ENCODE measurements around the gene C16orf87. TPM values are rescaled to one million over a fixed set of nuclear protein-coding genes. Genes with fewer than 3 reads are reported as not detected.
A peak's percentile ranks its signal among the peaks of the same experiment; 100 is the strongest.

C16orf87 gene
- total RNA-seq, 1 donor from 2014 or later, result 9.3 TPM

DNA sequence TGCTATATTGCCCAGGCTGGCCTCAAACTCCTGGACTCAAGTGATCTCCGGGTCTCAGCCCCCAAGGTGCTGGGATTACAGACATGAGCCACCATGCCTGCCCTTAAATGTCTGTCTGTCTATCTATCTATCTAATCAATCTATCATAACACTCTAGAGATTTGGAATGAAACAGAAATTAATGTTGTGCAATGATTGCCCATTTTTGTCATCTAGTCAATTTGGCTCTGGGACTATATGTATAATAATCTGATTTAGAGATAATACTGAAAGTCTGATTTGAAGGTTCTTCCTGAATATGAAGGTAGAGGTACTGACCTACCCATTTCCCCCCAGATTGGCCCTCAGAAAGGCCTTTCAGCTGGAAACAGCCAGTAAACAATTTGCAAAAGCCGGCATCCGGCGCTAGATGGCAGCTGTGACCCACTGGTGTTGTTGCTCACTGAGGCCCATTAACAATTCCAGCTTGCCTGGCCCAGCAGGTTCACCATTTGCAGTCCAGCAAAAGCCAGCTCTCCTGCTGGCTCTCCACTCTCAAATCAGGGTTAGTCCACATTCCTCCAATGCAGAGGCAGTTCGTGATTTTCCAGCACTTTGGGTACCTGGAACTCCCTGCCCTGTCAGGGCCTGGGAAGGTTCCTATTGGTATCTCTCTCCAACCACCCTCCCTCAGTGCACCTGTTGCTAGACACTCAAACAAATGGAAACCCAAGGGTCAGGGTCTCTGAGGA is 22.9 kb upstream of the C16orf87 start:
- TF ChIP-seq CTCF (conservative IDR thresholded peaks at IDR 0.05; ENCODE audit: low read depth, low read length), result peak; percentile 94
- DNase-seq (ENCODE audit: low read depth), result no peak
- no peak overlapping the region for H3K4me3 ChIP-seq (ENCODE audit: low read depth, low read length)

DNA sequence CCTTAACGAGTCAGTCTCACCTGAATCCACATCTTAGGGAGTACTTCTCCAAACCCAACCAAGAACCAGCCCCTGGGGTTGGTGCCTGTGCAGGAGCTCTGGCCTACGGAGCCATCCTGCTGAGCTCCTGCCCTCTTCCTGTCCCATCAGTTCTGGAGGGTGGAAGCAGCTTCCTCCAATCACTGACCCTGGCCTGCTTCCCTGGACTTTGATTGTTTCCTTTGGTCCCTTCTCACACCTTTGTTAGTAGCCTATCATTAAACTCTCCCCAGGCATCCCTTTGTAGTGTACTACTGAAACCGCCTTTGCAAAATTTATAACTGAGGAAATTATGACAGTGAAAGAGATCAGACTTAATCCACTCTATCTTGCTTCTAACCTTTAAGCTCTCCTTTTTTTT is 21.1 kb upstream of the C16orf87 start:
- DNase-seq (ENCODE audit: low read depth), result no peak
- no peak for TF ChIP-seq CTCF (conservative IDR thresholded peaks at IDR 0.05; ENCODE audit: low read depth, low read length)

DNA sequence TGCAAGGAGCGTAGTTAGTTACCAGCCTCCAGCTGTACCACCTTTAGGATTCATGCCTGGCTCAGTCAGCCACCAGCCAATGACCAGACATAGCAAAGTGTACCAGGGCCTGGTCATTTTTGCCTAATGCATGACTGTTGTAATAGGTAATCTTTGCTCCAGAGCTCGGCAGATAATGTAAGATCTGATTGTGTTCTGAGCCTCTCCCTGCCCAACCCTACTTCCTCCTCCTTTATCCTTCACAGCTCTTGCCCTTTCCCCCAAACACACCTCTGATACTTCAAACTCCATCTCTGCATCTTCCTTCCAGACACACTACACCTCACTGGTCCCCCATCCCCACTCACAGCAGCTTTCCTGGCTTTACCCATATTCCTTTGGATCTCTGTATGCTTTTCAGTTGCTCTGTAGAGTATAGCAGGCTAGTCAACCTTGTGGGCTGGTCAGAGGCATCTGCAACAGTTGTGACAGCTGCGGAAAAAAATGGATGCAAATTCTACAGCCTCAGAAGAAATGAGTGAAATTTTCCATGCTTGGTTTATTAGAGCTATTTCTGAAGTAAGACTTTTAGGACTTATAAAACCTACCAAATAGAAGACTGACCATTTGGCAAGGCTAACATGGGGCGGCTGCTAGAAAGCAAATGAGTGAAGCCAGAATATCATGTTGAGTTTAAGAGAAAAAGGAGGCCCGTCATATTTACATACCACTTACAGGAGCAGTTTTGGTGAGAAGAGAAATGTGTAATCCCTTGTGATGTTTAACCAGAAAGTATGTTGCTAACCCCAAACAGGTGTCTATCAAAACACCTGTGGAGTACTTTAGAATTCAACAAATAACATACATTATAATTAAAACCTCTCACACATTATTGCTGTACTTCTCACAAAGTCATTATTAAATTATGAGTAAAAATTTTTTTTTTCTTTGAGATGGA is 19.9 kb upstream of the C16orf87 start:
- DNase-seq (ENCODE audit: low read depth), result no peak
- no peak for TF ChIP-seq CTCF (conservative IDR thresholded peaks at IDR 0.05; ENCODE audit: low read depth, low read length)
- H3K4me3 ChIP-seq (ENCODE audit: low read depth, low read length), result no peak overlapping the region

More for the DNA sequence above, 21.1 kb upstream of the C16orf87 start:
- H3K4me3 ChIP-seq (ENCODE audit: low read depth, low read length), result no peak overlapping the region

DNA sequence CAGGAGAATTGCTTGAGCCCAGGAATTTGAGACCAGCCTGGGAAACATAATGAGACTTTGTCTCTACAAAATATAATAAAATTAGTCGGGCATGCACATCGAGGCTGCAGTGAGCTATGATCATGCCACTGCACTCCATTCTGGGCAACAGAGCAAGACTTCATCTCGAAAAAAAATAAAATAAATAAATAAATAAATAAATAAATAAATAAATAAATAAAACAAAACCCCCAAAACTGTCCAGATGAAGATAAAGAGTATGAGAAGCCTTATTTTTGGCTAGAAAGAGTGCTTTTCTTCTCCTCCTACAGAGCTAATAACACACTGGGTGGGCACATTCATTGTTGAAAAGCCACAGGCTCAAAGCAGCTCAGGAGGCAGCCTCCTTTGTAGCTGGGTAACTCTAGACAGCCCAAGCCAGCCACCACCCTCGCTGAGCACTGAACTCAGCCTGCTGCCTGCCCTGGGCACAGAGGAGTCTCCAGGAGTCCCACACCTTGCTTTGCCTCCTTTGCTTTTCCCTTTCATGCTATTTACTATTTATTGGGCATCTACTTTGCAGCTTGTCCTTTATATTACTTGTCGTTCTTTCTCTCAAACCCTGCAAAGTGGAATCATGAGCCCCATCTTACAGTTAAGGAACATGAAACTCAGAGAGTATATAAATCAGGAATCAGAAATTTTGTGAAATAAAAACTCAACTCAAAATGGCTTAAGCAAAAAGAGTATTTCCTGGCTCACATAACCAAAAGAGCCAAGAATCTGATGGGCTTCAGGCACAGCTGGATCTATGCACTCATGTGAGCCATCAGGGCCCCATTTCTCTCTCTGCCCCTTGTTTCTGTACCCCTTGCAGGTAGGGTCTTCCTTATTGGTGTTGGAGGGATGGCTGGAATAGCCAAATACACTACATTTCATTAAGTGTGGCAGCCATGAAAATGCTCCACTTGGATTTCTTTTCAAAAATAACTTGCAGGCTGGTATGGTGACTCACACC is 18.1 kb upstream of the C16orf87 start:
- H3K4me3 ChIP-seq (ENCODE audit: low read depth, low read length), result no peak overlapping the region
- no peak for DNase-seq (ENCODE audit: low read depth)
- TF ChIP-seq CTCF (conservative IDR thresholded peaks at IDR 0.05; ENCODE audit: low read depth, low read length), result no peak

DNA sequence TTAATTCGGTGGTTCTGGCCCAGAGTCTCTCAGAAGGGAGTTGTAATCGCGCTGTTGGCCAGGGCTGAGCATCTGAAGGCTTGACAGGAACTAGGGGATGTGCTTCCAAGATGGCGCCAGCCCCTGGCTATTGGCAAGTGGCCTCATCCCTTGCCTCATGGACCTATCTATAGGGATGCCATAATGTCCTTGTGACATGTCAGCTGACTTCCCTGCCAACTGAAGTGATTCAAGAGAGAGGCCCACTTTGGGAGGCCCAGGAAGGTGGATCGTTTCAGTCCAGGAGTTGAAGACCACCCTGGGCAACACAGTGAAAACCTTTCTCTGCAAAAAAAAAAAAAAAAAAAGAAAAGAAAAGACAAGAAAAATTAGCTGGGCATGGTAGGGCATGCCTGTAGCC is 15.0 kb upstream of the C16orf87 start:
- no peak for TF ChIP-seq CTCF (conservative IDR thresholded peaks at IDR 0.05; ENCODE audit: low read depth, low read length)
- no peak for DNase-seq (ENCODE audit: low read depth)
- no peak overlapping the region for H3K4me3 ChIP-seq (ENCODE audit: low read depth, low read length)

DNA sequence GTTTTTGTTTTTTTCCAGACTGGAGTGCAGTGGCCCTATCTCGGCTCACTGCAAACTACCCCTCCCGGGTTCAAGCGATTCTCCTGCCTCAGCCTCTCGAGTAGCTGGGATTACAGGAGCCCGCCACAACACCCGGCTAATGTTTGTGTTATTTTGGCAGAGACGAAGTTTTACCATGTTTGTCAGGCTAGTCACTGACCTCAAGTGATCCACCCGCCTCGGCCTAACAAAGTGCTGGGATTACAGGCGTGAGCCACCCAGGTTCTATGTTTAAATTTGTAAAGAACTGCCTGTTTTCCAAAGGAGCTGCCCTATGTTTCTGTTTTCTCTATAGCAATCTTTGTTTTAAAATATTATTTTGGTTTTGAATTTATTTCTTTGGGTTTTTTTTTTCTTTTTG is 13.8 kb upstream of the C16orf87 start:
- no peak for TF ChIP-seq CTCF (conservative IDR thresholded peaks at IDR 0.05; ENCODE audit: low read depth, low read length)
- no peak for DNase-seq (ENCODE audit: low read depth)
- H3K4me3 ChIP-seq (ENCODE audit: low read depth, low read length), result no peak overlapping the region
